Natural killer cell (primary cell): ENCODE results near the gene ZNF814. TPM values are rescaled to one million over a fixed set of nuclear protein-coding genes. Genes with fewer than 3 reads are reported as not detected.
"Not testable (repeated sequence)": the region's sequence is repeated elsewhere in the genome, so short reads cannot be mapped to it uniquely, and the experiment has no call there.

Experiments
- ATAC-seq, 3 donors: fragments of 150-1000 bp in 2 of 3; fragments of 200-7000 bp in 1 of 3; cut with Tn5 transposase; 1 replicate in 1 of 3; 2 replicates in 2 of 3; pipeline ENCODE4 v1.10.0; 2021; ENCODE audit warnings: mild to moderate bottlenecking in 2 of 3, moderate library complexity in 2 of 3
- DNase-seq, 2 donors: peaks; one replicate each; pipeline versions ENCODE4 v3.0.0 to v3.0.0-alpha.2; 2013 to 2021; ENCODE audit warnings: mixed read lengths in 1 of 2
- H3K27ac ChIP-seq: one replicate; pipeline ENCODE4 v1.5.1; 2013; ENCODE audit warnings: mild to moderate bottlenecking, low read length
- H3K27me3 ChIP-seq: one replicate; pipeline ENCODE4 v1.6.1; 2013; ENCODE audit warnings: low read length; ENCODE audit not compliant: control insufficient read depth, insufficient read depth
- H3K36me3 ChIP-seq: one replicate; pipeline ENCODE4 v1.6.1; 2013; ENCODE audit warnings: low read length; ENCODE audit not compliant: control insufficient read depth, insufficient read depth
- H3K4me1 ChIP-seq: one replicate; pipeline ENCODE4 v1.6.1; 2013; ENCODE audit warnings: low read length; ENCODE audit not compliant: control insufficient read depth, insufficient read depth
- H3K4me3 ChIP-seq: one replicate; pipeline ENCODE4 v1.5.1; 2013; ENCODE audit warnings: low read length
- H3K9me3 ChIP-seq: one replicate; pipeline ENCODE4 v1.6.1; 2013; ENCODE audit warnings: low read length; ENCODE audit not compliant: control insufficient read depth, insufficient read depth
- H3K27ac Mint-ChIP-seq, 2 donors: one replicate each; pipeline ENCODE4 v1.8.0; 2022; ENCODE audit warnings: mild to moderate bottlenecking in 2 of 2, mixed read lengths in 2 of 2, moderate library complexity in 1 of 2
- H3K27me3 Mint-ChIP-seq, 2 donors: one replicate each; pipeline ENCODE4 v1.8.0; 2022; ENCODE audit warnings: low read depth in 2 of 2, mixed read lengths in 2 of 2
- H3K36me3 Mint-ChIP-seq: one replicate; pipeline ENCODE4 v1.8.0; 2022; ENCODE audit warnings: mixed read lengths
- H3K4me1 Mint-ChIP-seq, 2 donors: one replicate each; pipeline ENCODE4 v1.8.0; 2022; ENCODE audit warnings: mixed read lengths in 2 of 2
- H3K4me3 Mint-ChIP-seq: one replicate; pipeline ENCODE4 v1.8.0; 2022; ENCODE audit warnings: mild to moderate bottlenecking, moderate library complexity, mixed read lengths
- H3K9me3 Mint-ChIP-seq, 2 donors: one replicate each; pipeline ENCODE4 v1.8.0; 2022; ENCODE audit warnings: mixed read lengths in 2 of 2
- WGBS: methylation state at CpG from one replicate; pipeline ENCODE4 v1.1.7; 2013; ENCODE audit warnings: missing lambda C conversion rate; ENCODE audit not compliant: insufficient coverage; 5-methylcytosine and 5-hydroxymethylcytosine counted together
- intact Hi-C: fragments of 100-400 bp; cut with micrococcal nuclease; formaldehyde crosslinking; loops from one replicate; pipeline ENCODE4 v1.14.2; 2022
- total RNA-seq, 4 donors: library from RNA; stranded (reverse); fragments of 120-200 nt in 1 of 4; gene quantifications; one replicate each; pipeline versions ENCODE4 v1.2.3 to v1.2.4, GENCODE V29; 2013 to 2022
- TF ChIP-seq, protein P1 (sequence below): fragments of 200-600 bp; IDR thresholded peaks from one replicate; pipeline ENCODE4 v1.8.0; 2022; ENCODE audit warnings: antibody characterized with exemption

Gene ZNF814
- total RNA-seq, 3 donors from 2014 or later (not counting 1 experiment from before 2014, with no cell fraction given), result 25.2 to 51.2 (median 38.3) TPM

DNA sequence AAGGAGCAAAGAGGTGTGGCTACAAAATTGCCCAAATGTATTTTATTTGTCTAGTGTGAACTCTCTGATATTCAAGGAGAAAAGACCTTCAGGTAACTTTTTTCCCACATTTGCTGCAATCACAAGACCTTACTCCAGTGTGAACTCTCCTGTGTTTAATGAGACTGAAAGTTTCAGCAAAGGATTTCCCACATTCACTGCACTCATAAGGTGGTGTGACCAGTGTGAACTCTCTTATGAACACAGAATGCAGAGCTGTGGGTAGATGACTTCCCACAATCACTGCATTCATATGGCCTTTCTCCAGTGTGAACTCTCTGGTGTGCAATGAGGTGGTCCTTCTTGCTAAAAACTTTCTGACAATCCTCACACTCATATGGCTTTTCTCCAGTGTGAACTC is 16.4 kb downstream of the ZNF814 start:
- H3K9me3 ChIP-seq, result peaks cover 67% of the 10 kb centered on the region
- Mint-ChIP-seq H3K4me3 (no peak overlapping the region), H3K27ac (no peak overlapping the region), H3K4me1 (peaks cover 0 to 4% of the 10 kb centered on the region in 2 donors), H3K9me3 (peaks cover 7 to 11% of the 10 kb centered on the region in 2 donors), H3K36me3 (peaks cover 43% of the 10 kb centered on the region), H3K27me3 (no peaks in the 10 kb centered on the region)
- H3K4me3 ChIP-seq, result no peak overlapping the region
- ATAC-seq (no peak), DNase-seq (no peak)
- peaks cover 16% of the 10 kb centered on the region for H3K36me3 ChIP-seq
- intact Hi-C loops, result no loop called here
- TF ChIP-seq, protein P1, sequence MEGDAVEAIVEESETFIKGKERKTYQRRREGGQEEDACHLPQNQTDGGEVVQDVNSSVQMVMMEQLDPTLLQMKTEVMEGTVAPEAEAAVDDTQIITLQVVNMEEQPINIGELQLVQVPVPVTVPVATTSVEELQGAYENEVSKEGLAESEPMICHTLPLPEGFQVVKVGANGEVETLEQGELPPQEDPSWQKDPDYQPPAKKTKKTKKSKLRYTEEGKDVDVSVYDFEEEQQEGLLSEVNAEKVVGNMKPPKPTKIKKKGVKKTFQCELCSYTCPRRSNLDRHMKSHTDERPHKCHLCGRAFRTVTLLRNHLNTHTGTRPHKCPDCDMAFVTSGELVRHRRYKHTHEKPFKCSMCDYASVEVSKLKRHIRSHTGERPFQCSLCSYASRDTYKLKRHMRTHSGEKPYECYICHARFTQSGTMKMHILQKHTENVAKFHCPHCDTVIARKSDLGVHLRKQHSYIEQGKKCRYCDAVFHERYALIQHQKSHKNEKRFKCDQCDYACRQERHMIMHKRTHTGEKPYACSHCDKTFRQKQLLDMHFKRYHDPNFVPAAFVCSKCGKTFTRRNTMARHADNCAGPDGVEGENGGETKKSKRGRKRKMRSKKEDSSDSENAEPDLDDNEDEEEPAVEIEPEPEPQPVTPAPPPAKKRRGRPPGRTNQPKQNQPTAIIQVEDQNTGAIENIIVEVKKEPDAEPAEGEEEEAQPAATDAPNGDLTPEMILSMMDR, result no peak
- no peak overlapping the region for H3K27ac ChIP-seq
- H3K27me3 ChIP-seq, result no peaks in the 10 kb centered on the region
- no peaks in the 10 kb centered on the region for H3K4me1 ChIP-seq

DNA sequence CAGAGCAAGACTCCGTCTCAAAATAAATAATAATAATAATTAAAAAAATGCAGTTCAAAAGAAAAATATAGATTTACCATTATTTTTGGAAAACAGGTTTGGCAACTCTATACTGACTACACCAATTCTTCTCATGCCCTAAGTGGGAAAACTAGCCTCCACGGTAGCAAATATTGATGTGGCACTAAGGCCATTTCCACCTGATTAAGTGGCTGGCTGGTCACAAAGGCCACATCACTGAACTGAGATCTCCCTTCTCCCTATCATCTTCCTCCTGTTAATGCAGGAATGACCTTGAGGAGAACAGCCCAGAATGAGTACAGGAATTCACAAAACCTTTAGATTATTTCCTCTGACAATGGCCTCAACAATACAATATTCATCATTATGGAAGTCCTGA is 18.6 kb downstream of the ZNF814 start:
- Histone ChIP-seq H3K4me3 (no peak overlapping the region), H3K4me1 (no peaks in the 10 kb centered on the region), H3K36me3 (peaks cover 13% of the 10 kb centered on the region), H3K9me3 (peaks cover 72% of the 10 kb centered on the region), H3K27me3 (no peaks in the 10 kb centered on the region), H3K27ac (no peak overlapping the region)
- intact Hi-C loops, result no loop called here
- ATAC-seq (no peak), DNase-seq (no peak)
- 100% methylated on average over 1 of the region's 2 CpGs for WGBS
- peaks cover 24% of the 10 kb centered on the region for H3K36me3 Mint-ChIP-seq
- H3K27me3 Mint-ChIP-seq, result no peaks in the 10 kb centered on the region
- TF ChIP-seq, protein P1, result no peak
- no peak overlapping the region for H3K4me3 Mint-ChIP-seq
- peaks cover 4% of the 10 kb centered on the region in 2 donors for H3K9me3 Mint-ChIP-seq
- H3K4me1 Mint-ChIP-seq, result no peaks in the 10 kb centered on the region
- H3K27ac Mint-ChIP-seq, result no peak overlapping the region

DNA sequence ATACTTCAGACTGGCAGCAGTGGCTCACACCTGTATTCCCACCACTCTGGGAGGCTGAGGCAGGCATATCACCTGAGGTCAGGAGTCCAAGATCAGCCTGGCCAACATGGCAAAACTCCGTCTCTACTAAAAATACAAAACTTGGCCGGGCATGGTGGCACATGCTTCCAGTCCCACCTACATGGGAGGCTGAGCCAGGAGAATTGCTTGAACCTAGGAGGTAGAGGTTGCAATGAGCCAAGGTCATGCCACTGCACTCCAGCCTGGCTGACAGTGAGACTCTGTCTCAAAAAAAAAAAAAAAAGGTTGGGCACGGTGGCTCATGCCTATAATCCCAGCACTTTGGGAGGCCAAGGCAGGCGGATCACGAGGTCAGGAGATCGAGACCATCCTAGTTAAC is 19.2 kb downstream of the ZNF814 start:
- ATAC-seq, H3K27me3 ChIP-seq, H3K27ac ChIP-seq, H3K4me1 Mint-ChIP-seq, H3K27ac Mint-ChIP-seq, H3K27me3 Mint-ChIP-seq, DNase-seq, H3K9me3 Mint-ChIP-seq, H3K4me1 ChIP-seq, H3K4me3 Mint-ChIP-seq, intact Hi-C loops, H3K4me3 ChIP-seq: not testable (repeated sequence)
- 95% methylated on average over 5 of the region's 6 CpGs for WGBS
- Histone ChIP-seq H3K9me3 (peaks cover 70% of the 10 kb centered on the region), H3K36me3 (peaks cover 16% of the 10 kb centered on the region)
- peaks cover 28% of the 10 kb centered on the region for H3K36me3 Mint-ChIP-seq

DNA sequence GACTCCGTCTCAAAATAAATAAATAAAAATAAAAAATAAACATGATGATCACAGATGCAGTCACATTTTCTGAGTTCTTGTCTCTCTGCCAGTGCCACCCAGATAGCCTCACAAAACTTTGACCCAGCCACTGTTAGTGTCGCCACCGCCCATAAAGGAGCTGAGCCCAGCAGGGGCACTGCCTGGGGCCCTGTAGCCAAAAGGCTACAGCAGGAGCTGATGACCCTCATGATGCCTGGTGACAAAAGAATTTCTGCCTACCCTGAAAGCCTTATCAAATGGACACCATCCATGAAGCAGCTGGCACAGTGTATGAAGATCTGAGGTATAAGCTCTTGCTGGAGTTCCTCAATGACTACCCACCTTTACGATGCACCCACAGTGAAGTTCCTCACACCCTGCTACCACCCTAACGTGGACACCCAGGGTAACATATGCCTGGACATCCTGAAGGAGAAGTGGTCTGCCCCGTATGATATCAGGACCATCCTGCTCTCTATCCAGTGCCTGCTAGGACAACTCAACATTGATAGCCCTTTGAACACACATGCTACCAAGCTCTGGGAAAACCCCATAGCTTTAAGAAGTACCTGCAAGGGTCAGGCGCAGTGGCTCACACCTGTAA is 20.9 kb downstream of the ZNF814 start:
- intact Hi-C loops, result no loop called here
- no peak for ATAC-seq
- no peak overlapping the region for H3K27ac ChIP-seq
- H3K4me1 ChIP-seq, result no peaks in the 10 kb centered on the region
- Mint-ChIP-seq H3K4me3 (no peak overlapping the region), H3K27ac (no peak overlapping the region), H3K27me3 (no peaks in the 10 kb centered on the region), H3K9me3 (peaks cover 2% of the 10 kb centered on the region in 2 donors), H3K36me3 (peaks cover 19% of the 10 kb centered on the region), H3K4me1 (no peaks in the 10 kb centered on the region)
- peaks cover 59% of the 10 kb centered on the region for H3K9me3 ChIP-seq
- no peak for DNase-seq
- H3K27me3 ChIP-seq, result no peaks in the 10 kb centered on the region
- no peak overlapping the region for H3K4me3 ChIP-seq
- peaks cover 21% of the 10 kb centered on the region for H3K36me3 ChIP-seq
- TF ChIP-seq, protein P1, result no peak
- over 99% methylated on average over 6 of the region's 7 CpGs for WGBS

DNA sequence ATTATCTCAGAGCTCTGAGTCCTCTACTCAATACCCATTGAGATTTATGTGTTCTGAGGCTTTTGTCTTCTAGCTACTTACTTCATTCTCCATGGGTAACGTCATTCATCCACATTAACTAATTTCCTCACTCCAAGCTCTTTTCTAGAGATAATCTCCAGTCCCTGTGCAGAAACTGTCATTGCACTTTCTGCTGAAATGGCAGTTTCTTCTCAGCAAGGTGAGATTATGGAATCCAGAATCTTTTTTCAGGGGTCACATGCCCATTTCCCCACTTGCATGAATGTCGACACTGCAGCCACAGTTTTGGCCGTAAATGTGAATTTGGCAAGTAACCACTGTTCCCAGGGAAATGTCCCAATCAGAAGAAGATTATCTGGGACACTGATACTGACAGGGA is 26.5 kb downstream of the ZNF814 start:
- ATAC-seq, H3K9me3 Mint-ChIP-seq: not testable (repeated sequence)
- peaks cover 28% of the 10 kb centered on the region for H3K36me3 Mint-ChIP-seq

DNA sequence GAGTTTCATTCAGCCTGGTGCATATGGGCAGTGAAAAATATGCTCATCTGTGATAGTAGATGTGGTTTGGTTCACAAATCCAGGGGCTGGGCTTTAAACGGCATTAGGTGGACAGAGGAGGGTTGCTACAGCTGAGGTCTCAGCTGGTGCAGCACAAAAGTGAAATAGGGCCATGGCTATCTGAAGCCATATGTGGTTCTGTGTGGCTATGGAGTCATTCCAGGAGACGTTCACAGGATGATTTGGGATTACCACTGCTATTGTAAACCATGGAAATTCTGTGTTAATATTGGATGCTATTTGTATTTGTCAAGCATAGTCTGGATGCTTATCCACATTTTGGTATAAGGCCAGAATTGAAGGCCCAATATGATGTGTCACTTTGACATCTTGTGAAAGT is 34.7 kb downstream of the ZNF814 start:
- Mint-ChIP-seq H3K36me3 (peaks cover 13% of the 10 kb centered on the region), H3K4me1 (peaks cover 29 to 30% of the 10 kb centered on the region in 2 donors)
- Histone ChIP-seq H3K36me3 (peaks cover 18% of the 10 kb centered on the region), H3K4me1 (peaks cover 17% of the 10 kb centered on the region)
- H3K27me3 Mint-ChIP-seq, H3K4me3 Mint-ChIP-seq, H3K4me3 ChIP-seq, H3K27me3 ChIP-seq, H3K9me3 Mint-ChIP-seq, H3K27ac ChIP-seq, DNase-seq, H3K27ac Mint-ChIP-seq, H3K9me3 ChIP-seq, intact Hi-C loops, ATAC-seq: not testable (repeated sequence)
- WGBS, result 100% methylated on average over 2 of the region's 2 CpGs

More for the DNA sequence above, 26.5 kb downstream of the ZNF814 start:
- intact Hi-C loops, H3K4me1 ChIP-seq, H3K27ac ChIP-seq, DNase-seq, H3K27me3 Mint-ChIP-seq, H3K4me1 Mint-ChIP-seq, H3K4me3 ChIP-seq, H3K4me3 Mint-ChIP-seq, H3K27ac Mint-ChIP-seq, H3K27me3 ChIP-seq: not testable (repeated sequence)
- Histone ChIP-seq H3K9me3 (peaks cover 28% of the 10 kb centered on the region), H3K36me3 (peaks cover 42% of the 10 kb centered on the region)
- WGBS, result 76% methylated on average over 3 of the region's 3 CpGs
